GM12878 (cell line): ENCODE results near the gene GLP1R. TPM values are rescaled to one million over a fixed set of nuclear protein-coding genes. Genes with fewer than 3 reads are reported as not detected.

Source experiments
- ATAC-seq: fragments of 200-7000 bp; cut with Tn5 transposase; 3 replicates; pipeline ENCODE4 v1.9.1; 2020; ENCODE audit warnings: mild to moderate bottlenecking, moderate library complexity
- BruUV-seq: library from RNA; stranded (reverse); fragments of 400-500 nt; replicated peaks from 2 replicates; lab custom pipeline; 2021; lab: Mats Ljungman, UMichigan
- CTCF ChIA-PET: fragments of 300-600 bp; sonication (Branson Sonifier 250); formaldehyde crosslinking; extraction: SDS; loops from one replicate; lab custom pipeline; 2021; ENCODE audit warnings: inconsistent platforms; lab: Yijun Ruan, JAX
- POLR2A ChIA-PET: fragments of 350-600 bp; formaldehyde crosslinking; extraction: SDS; loops from one replicate; lab custom pipeline; 2021; ENCODE audit warnings: inconsistent platforms; lab: Charles Lee
- RAD21 ChIA-PET: fragments of 300-600 bp; sonication (Branson Sonifier 250); formaldehyde crosslinking; loops from one replicate; lab custom pipeline; 2023; ENCODE audit warnings: antibody characterized with exemption; ENCODE audit not compliant: unreplicated experiment; lab: Charles Lee
- SMC1A ChIA-PET: fragments of 300-600 bp; sonication (Branson Sonifier 250); formaldehyde crosslinking; loops from one replicate; lab custom pipeline; 2023; ENCODE audit not compliant: unreplicated experiment, uncharacterized antibody; lab: Charles Lee
- DNase-seq: peaks from one replicate; pipeline ENCODE4 v3.0.0-alpha.2; 2011; ENCODE audit warnings: low read depth, low spot score
- FAIRE-seq: peaks from 3 replicates; lab custom pipeline; 2011; peaks lifted over from hg19 to GRCh38; lab: Jason Lieb, UNC
- H2AFZ ChIP-seq: 2 replicates; pipeline ENCODE4 v1.6.0; 2011; ENCODE audit warnings: low read depth, low read length, control low read depth; ENCODE audit not compliant: control insufficient read depth
- H3K27ac ChIP-seq: 2 replicates; pipeline ENCODE4 v1.5.1; 2011; ENCODE audit warnings: control low read depth; ENCODE audit not compliant: control insufficient read depth, insufficient read depth
- H3K27me3 ChIP-seq, 2 experiments: replicated peaks in 1 of 2; 2 replicates each; pipeline versions ENCODE4 v1.6.0 to v1.6.1; 2011; ENCODE audit warnings: low read length in 1 of 2; ENCODE audit not compliant: control insufficient read depth in 2 of 2, insufficient read depth in 2 of 2
- H3K36me3 ChIP-seq, 2 experiments: 2 replicates each; pipeline ENCODE4 v1.5.1; 2011; ENCODE audit warnings: low read length in 1 of 2; ENCODE audit not compliant: control insufficient read depth in 2 of 2, insufficient read depth in 2 of 2
- H3K4me1 ChIP-seq: 2 replicates; pipeline ENCODE4 v1.6.1; 2011; ENCODE audit warnings: mild to moderate bottlenecking, low read length, moderate library complexity, mixed read lengths; ENCODE audit not compliant: control insufficient read depth, insufficient read depth
- H3K4me2 ChIP-seq: 2 replicates; pipeline ENCODE4 v1.6.0; 2011; ENCODE audit warnings: control low read depth; ENCODE audit not compliant: control insufficient read depth, insufficient read depth
- H3K4me3 ChIP-seq: fragments of 200-600 bp; sonication (generic); 2 replicates; pipeline ENCODE4 v1.5.1; 2016
- H3K79me2 ChIP-seq: 2 replicates; pipeline ENCODE4 v1.6.0; 2011; ENCODE audit warnings: low read length; ENCODE audit not compliant: control insufficient read depth, insufficient read depth
- H3K9ac ChIP-seq: 2 replicates; pipeline ENCODE4 v1.8.0; 2011; ENCODE audit warnings: low read length, control low read depth, mixed read lengths; ENCODE audit not compliant: control insufficient read depth, insufficient read depth
- H3K9me3 ChIP-seq: replicated peaks from 3 replicates; pipeline ENCODE4 v1.5.1; 2011; ENCODE audit warnings: mild to moderate bottlenecking, low read length; ENCODE audit not compliant: control insufficient read depth, insufficient read depth
- H4K20me1 ChIP-seq: 2 replicates; pipeline ENCODE4 v1.6.0; 2011; ENCODE audit not compliant: control insufficient read depth, insufficient read depth
- CEBPB ChIP-seq, 2 experiments: fragments of 150-350 bp in 1 of 2; IDR thresholded peaks; 2 replicates each; pipeline ENCODE4 v1.6.1; 2012 to 2014; ENCODE audit warnings: low read depth in 2 of 2, low read length in 2 of 2, borderline replicate concordance in 1 of 2, inconsistent platforms in 1 of 2
- CHD2 ChIP-seq: IDR thresholded peaks from 2 replicates; pipeline ENCODE4 v1.6.1; 2011; ENCODE audit warnings: low read depth, low read length, improper control_type of control experiment, borderline replicate concordance
- IKZF1 ChIP-seq: fragments of 450-650 bp; conservative IDR thresholded peaks from 2 replicates; pipeline ENCODE4 v1.6.1; 2017; ENCODE audit warnings: antibody characterized with exemption, mild to moderate bottlenecking
- KAT2A ChIP-seq: conservative IDR thresholded peaks from 2 replicates; pipeline ENCODE4 v1.6.1; 2011; ENCODE audit warnings: low read depth, low read length; ENCODE audit not compliant: control insufficient read depth
- MYB ChIP-seq: fragments of 150-350 bp; IDR thresholded peaks from 2 replicates; pipeline ENCODE4 v1.6.1; 2014; ENCODE audit warnings: mild to moderate bottlenecking, low read depth, low read length, borderline replicate concordance
- PBX3 ChIP-seq: IDR thresholded peaks from 2 replicates; pipeline ENCODE4 v1.6.1; 2011; ENCODE audit warnings: mild to moderate bottlenecking, low read depth, low read length, moderate library complexity; ENCODE audit not compliant: insufficient replicate concordance
- POLR2AphosphoS5 ChIP-seq: IDR thresholded peaks from 2 replicates; pipeline ENCODE4 v1.6.1; 2011; ENCODE audit warnings: mild to moderate bottlenecking, low read length, inconsistent platforms
- SMAD5 ChIP-seq: IDR thresholded peaks from 2 replicates; pipeline ENCODE4 v1.6.1; 2016; ENCODE audit warnings: antibody characterized with exemption, low read depth
- STAT3 ChIP-seq: IDR thresholded peaks from 2 replicates; pipeline ENCODE4 v1.6.1; 2011; ENCODE audit warnings: low read depth, low read length, improper control_type of control experiment
- WGBS: methylation state at CpG from one replicate; pipeline ENCODE4 v1.1.6; 2016; ENCODE audit warnings: low lambda C conversion rate; ENCODE audit not compliant: insufficient replicate concordance, insufficient coverage; ENCODE audit errors: missing lambda C conversion rate; 5-methylcytosine and 5-hydroxymethylcytosine counted together
- in situ Hi-C: fragments of 300-500 bp; cut with MboI; formaldehyde crosslinking; loops from 9 replicates; pipeline ENCODE4 v1.14.3; 2018; ENCODE audit warnings: mixed read lengths
- intact Hi-C: fragments of 100-400 bp; cut with micrococcal nuclease; formaldehyde crosslinking; loops from one replicate; pipeline ENCODE4 v1.14.2; 2022; ENCODE audit not compliant: unreplicated experiment
- polyA plus RNA-seq, 11 experiments: library from polyadenylated mRNA; depleted of rRNA in 4 of 11; unstranded in 6 of 11; stranded (reverse) in 5 of 11; fragments of >200 nt; fragmentation: Nextera tagmentation in 4 of 11; fragmentation: Illumina TruSeq in 1 of 11; extraction: Ambion mirVana in 4 of 11; extraction: Trizol in 1 of 11; gene quantifications; 1 replicate in 1 of 11; 2 replicates in 10 of 11; pipeline versions ENCODE4 v1.2.1 to v1.2.3, GENCODE V29; 2011 to 2016; ENCODE audit warnings: inconsistent platforms in 2 of 11, missing spikeins in 2 of 11, low read depth in 1 of 11
- total RNA-seq, 4 experiments: library from RNA; depleted of rRNA in 3 of 4; stranded (reverse); fragments of >200 nt in 3 of 4; fragmentation: Illumina TruSeq in 1 of 4; extraction: Trizol in 1 of 4; gene quantifications; 2 replicates each; pipeline versions ENCODE4 v1.2.1 to v1.2.3, GENCODE V29; 2013 to 2021

GLP1R gene
- total and polyA plus RNA-seq, 10 of the 15 experiments (the other 5 are each of a cell fraction or from before 2014, with no cell fraction given) = 0.01 TPM; not detected in 9

- H3K27ac ChIP-seq = no peak overlapping the region
- H3K79me2 ChIP-seq = no peaks in the 10 kb centered on the region
- TF ChIP-seq POLR2AphosphoS5 (no peak), IKZF1 (no peak), KAT2A (no peak)
- H3K4me3 ChIP-seq = no peak overlapping the region
- DNase-seq (no peak), ATAC-seq (no peak), FAIRE-seq (no peak)
- 13% methylated on average over 3 of the region's 3 CpGs for WGBS
- in situ Hi-C loops = no loop called here
- H3K4me1 ChIP-seq = peaks cover 14% of the 10 kb centered on the region
- SMC1A ChIA-PET = no interaction called here
- intact Hi-C loops = no loop called here
- CTCF ChIA-PET = interaction anchor here (0.6 to 0.9 kb wide), 2 partner anchors 7 to 1969 kb away, joined by 3 read pairs; no protein-coding TSS in a partner anchor
- H3K36me3 ChIP-seq = no peaks in the 10 kb centered on the region
- H3K9ac ChIP-seq = no peak overlapping the region
- no peaks in the 10 kb centered on the region for H4K20me1 ChIP-seq
- peaks cover 6 to 16% of the 10 kb centered on the region in 2 experiments for H3K27me3 ChIP-seq
- H3K4me2 ChIP-seq = no peak overlapping the region
- POLR2A ChIA-PET = no interaction called here
- no peak overlapping the region for H2AFZ ChIP-seq
- RAD21 ChIA-PET = no interaction called here
- H3K9me3 ChIP-seq = no peaks in the 10 kb centered on the region; the same call in 2 of the 3 replicates
- no TSS peak for BruUV-seq
Observed at GRCh38 chr6:39043776-39044175, 4.8 kb upstream of the GLP1R start.

GRCh38 chr6:39044181-39044580 lies 4.4 kb upstream of the GLP1R start:
- Histone ChIP-seq H3K4me3 (no peak overlapping the region), H3K27ac (no peak overlapping the region), H3K9me3 (no peaks in the 10 kb centered on the region; the same call in 2 of the 3 replicates)
- RAD21 ChIA-PET = no interaction called here
- no peak for DNase-seq
- no peak for TF ChIP-seq CEBPB (IDR thresholded peaks at IDR 0.05; ENCODE audit: borderline replicate concordance in 1 of 2, low read depth in 2 of 2, low read length in 2 of 2)
- TF ChIP-seq MYB = no peak
- TF ChIP-seq CHD2 = no peak
- no peak for TF ChIP-seq PBX3
- TF ChIP-seq SMAD5 = no peak
- no peak for TF ChIP-seq STAT3
- TF ChIP-seq, all 136 proteins: peak for 0
- H3K9ac ChIP-seq = no peak overlapping the region
- H3K27me3 ChIP-seq = peaks cover 9 to 16% of the 10 kb centered on the region in 2 experiments
- WGBS = 59% methylated on average over 4 of the region's 4 CpGs
- intact Hi-C loops = no loop called here
- BruUV-seq = no TSS peak
- ATAC-seq (no peak), FAIRE-seq (no peak)
- no peaks in the 10 kb centered on the region for H3K79me2 ChIP-seq
- peaks cover 14% of the 10 kb centered on the region for H3K4me1 ChIP-seq
- H2AFZ ChIP-seq = no peak overlapping the region
- POLR2A ChIA-PET = no interaction called here
- SMC1A ChIA-PET = no interaction called here
- no peaks in the 10 kb centered on the region for H3K36me3 ChIP-seq
- H4K20me1 ChIP-seq = no peaks in the 10 kb centered on the region
- no peak overlapping the region for H3K4me2 ChIP-seq
- in situ Hi-C loops = no loop called here
- CTCF ChIA-PET = interaction anchor here (0.9 kb wide), 1 partner anchor 8 kb away, joined by 3 read pairs; no protein-coding TSS in a partner anchor
